A673 (cell line): Measurements from ENCODE around the gene BANF1.

Experiments
- EZH2 ChIP-seq: fragments of 200-600 bp; sonication (generic); IDR thresholded peaks from 2 replicates; pipeline ENCODE4 v1.6.1; 2017; ENCODE audit warnings: borderline replicate concordance, low read depth, mild to moderate bottlenecking, mixed read lengths, antibody characterized with exemption, low read length; ENCODE audit not compliant: poor library complexity, severe bottlenecking
- TF ChIP-seq, protein P1 (sequence below): fragments of 300-800, 200-600 bp; sonication (generic); conservative IDR thresholded peaks from 2 replicates; pipeline ENCODE4 v1.5.1; 2017; ENCODE audit warnings: low read depth, mild to moderate bottlenecking, antibody characterized with exemption, low read length, moderate library complexity, mixed read lengths

DNA sequence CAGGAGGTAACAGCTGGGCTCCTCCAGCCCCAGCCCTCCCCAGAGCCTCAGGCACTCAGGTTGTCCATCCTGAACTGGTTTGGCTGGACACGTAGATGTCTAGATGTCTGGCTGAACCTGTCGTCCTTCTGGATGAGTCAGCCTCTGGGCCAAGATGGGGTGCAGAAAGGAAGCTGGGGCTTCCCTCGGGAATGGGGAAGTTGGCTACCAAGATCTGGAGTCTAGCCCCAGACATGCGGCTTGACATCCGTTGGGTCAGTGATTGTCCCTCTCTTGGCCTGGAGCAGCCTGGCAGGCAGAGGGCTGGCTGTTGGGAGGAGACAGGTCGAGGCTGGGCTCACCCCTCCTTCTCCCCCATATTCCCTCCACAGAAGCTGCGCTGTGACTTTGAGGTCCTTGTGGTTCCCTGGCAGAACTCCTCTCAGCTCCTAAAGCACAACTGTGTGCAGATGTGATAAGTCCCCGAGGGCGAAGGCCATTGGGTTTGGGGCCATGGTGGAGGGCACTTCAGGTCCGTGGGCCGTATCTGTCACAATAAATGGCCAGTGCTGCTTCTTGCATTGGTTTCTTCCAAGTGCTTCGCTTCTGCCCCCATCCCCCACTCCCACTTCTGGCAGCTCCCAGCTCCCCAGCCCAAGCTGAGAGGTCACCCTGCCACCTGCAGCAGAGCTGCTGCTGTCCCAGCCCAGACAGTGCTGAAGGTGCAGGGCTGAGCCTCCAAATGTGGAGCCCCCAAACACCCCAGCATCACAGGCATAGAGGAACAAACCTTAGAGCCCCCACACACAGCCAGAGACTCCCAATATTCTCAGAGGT lies 10.9 kb downstream of the BANF1 start:
- TF ChIP-seq EZH2: no peak
- TF ChIP-seq, protein P1, sequence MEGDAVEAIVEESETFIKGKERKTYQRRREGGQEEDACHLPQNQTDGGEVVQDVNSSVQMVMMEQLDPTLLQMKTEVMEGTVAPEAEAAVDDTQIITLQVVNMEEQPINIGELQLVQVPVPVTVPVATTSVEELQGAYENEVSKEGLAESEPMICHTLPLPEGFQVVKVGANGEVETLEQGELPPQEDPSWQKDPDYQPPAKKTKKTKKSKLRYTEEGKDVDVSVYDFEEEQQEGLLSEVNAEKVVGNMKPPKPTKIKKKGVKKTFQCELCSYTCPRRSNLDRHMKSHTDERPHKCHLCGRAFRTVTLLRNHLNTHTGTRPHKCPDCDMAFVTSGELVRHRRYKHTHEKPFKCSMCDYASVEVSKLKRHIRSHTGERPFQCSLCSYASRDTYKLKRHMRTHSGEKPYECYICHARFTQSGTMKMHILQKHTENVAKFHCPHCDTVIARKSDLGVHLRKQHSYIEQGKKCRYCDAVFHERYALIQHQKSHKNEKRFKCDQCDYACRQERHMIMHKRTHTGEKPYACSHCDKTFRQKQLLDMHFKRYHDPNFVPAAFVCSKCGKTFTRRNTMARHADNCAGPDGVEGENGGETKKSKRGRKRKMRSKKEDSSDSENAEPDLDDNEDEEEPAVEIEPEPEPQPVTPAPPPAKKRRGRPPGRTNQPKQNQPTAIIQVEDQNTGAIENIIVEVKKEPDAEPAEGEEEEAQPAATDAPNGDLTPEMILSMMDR: no peak
